ENCODE data around the gene NFASC. TPM values are rescaled to one million over a fixed set of nuclear protein-coding genes. Genes with fewer than 3 reads are reported as not detected.

The NFASC gene
- total RNA-seq, 4 donors from 2014 or later, result 7.9 to 68.7 (median 32.7) TPM

GRCh38 chr1:204958317-204959307 lies 88.0 kb downstream of the NFASC start:
- Histone ChIP-seq H3K4me3 (no peak overlapping the region), H3K27me3 (no peaks in the 10 kb centered on the region), H3K9me3 (no peaks in the 10 kb centered on the region), H3K27ac (no peak overlapping the region), H3K4me1 (no peaks in the 10 kb centered on the region), H3K36me3 (no peaks in the 10 kb centered on the region)
- intact Hi-C loops (cut with DNase I; ENCODE audit: low total_unique reads), result no loop called here
- no peak for TF ChIP-seq CTCF (IDR thresholded peaks at IDR 0.05)
- TF ChIP-seq POLR2A (IDR thresholded peaks at IDR 0.05), result no peak
- no peak for DNase-seq

GRCh38 chr1:204959374-204959773 lies 88.7 kb downstream of the NFASC start:
- H3K4me3 ChIP-seq, result no peak overlapping the region
- no peaks in the 10 kb centered on the region for H3K36me3 ChIP-seq
- intact Hi-C loops (cut with DNase I; ENCODE audit: low total_unique reads), result no loop called here
- H3K27ac ChIP-seq, result no peak overlapping the region
- TF ChIP-seq POLR2A (IDR thresholded peaks at IDR 0.05) (no peak), CTCF (IDR thresholded peaks at IDR 0.05) (no peak)
- no peak for DNase-seq
- H3K27me3 ChIP-seq, result no peaks in the 10 kb centered on the region
- no peaks in the 10 kb centered on the region for H3K9me3 ChIP-seq
- no peaks in the 10 kb centered on the region for H3K4me1 ChIP-seq

GRCh38 chr1:204959836-204960235 lies 89.2 kb downstream of the NFASC start:
- Histone ChIP-seq H3K27ac (no peak overlapping the region), H3K4me3 (no peak overlapping the region), H3K9me3 (no peaks in the 10 kb centered on the region), H3K4me1 (no peaks in the 10 kb centered on the region), H3K36me3 (no peaks in the 10 kb centered on the region), H3K27me3 (no peaks in the 10 kb centered on the region)
- intact Hi-C loops (cut with DNase I; ENCODE audit: low total_unique reads), result no loop called here
- TF ChIP-seq POLR2A (IDR thresholded peaks at IDR 0.05), result no peak
- no peak for DNase-seq

- Histone ChIP-seq H3K27me3 (no peaks in the 10 kb centered on the region), H3K36me3 (no peaks in the 10 kb centered on the region)
Observed at GRCh38 chr1:204960306-204961125, 89.9 kb downstream of the NFASC start.

More at GRCh38 chr1:204960306-204961125, 89.9 kb downstream of the NFASC start:
- Histone ChIP-seq H3K9me3 (no peaks in the 10 kb centered on the region), H3K4me1 (no peaks in the 10 kb centered on the region), H3K4me3 (no peak overlapping the region), H3K27ac (no peak overlapping the region)
- intact Hi-C loops (cut with DNase I; ENCODE audit: low total_unique reads), result no loop called here
- DNase-seq, result no peak
- no peak for TF ChIP-seq CTCF (IDR thresholded peaks at IDR 0.05)
- no peak for TF ChIP-seq POLR2A (IDR thresholded peaks at IDR 0.05)
